K562 (cell line): ENCODE measurements around the gene SDK1. TPM values are rescaled to one million over a fixed set of nuclear protein-coding genes. Genes with fewer than 3 reads are reported as not detected.

Source experiments
- ATAC-seq: fragments of 200-7000 bp; cut with Tn5 transposase; 3 replicates; pipeline ENCODE4 v1.9.1; 2020; ENCODE audit warnings: moderate library complexity
- BruUV-seq: library from RNA; stranded (reverse); fragments of 400-500 nt; replicated peaks from 2 replicates; lab custom pipeline; 2021; lab: Mats Ljungman, UMichigan
- CTCF ChIA-PET: fragments of 300-600 bp; formaldehyde crosslinking; extraction: SDS; loops from one replicate; lab custom pipeline; 2021; ENCODE audit warnings: low intra/inter-chr PET ratio; lab: Yijun Ruan, JAX
- POLR2A ChIA-PET: fragments of 300-600, 350-650 bp; sonication (Branson Sonifier 250); formaldehyde crosslinking; extraction: SDS; loops from one replicate; lab custom pipeline; 2021; ENCODE audit warnings: antibody characterized with exemption, inconsistent platforms; lab: Yijun Ruan, JAX
- DNase-seq, 4 experiments: peaks; one replicate each; pipeline versions ENCODE4 v3.0.0 to v3.0.0-alpha.2; 2011 to 2018; ENCODE audit warnings: low spot score in 3 of 4, mixed read lengths in 3 of 4; ENCODE audit errors: extremely low read depth in 1 of 4
- FAIRE-seq: peaks from 2 replicates; lab custom pipeline; 2011; peaks lifted over from hg19 to GRCh38; lab: Jason Lieb, UNC
- H2AFZ ChIP-seq: 2 replicates; pipeline ENCODE4 v1.6.0; 2011; ENCODE audit warnings: low read depth, low read length, control low read depth, inconsistent platforms
- H3K27ac ChIP-seq: fragments of 200-600 bp; 3 replicates; pipeline ENCODE4 v1.8.0; 2011; ENCODE audit warnings: low read depth, mild to moderate bottlenecking, control low read depth, inconsistent platforms, low read length, moderate library complexity, mixed read lengths; ENCODE audit errors: extremely low read depth
- H3K27me3 ChIP-seq, 2 experiments: fragments of 300-600 bp in 1 of 2; 2 replicates in 1 of 2; 3 replicates in 1 of 2; pipeline versions ENCODE4 v1.6.0 to v1.8.0; 2011; ENCODE audit warnings: inconsistent platforms in 2 of 2, low read length in 2 of 2, mild to moderate bottlenecking in 1 of 2, mixed read lengths in 1 of 2, moderate library complexity in 1 of 2; ENCODE audit not compliant: control insufficient read depth in 2 of 2, insufficient read depth in 2 of 2
- H3K36me3 ChIP-seq: fragments of 300-600 bp; 3 replicates; pipeline ENCODE4 v1.8.0; 2011; ENCODE audit warnings: mild to moderate bottlenecking, low read length, inconsistent platforms; ENCODE audit not compliant: control insufficient read depth, insufficient read depth
- H3K4me1 ChIP-seq, 2 experiments: fragments of 200-600 bp in 1 of 2; replicated peaks in 1 of 2; 2 replicates in 1 of 2; 3 replicates in 1 of 2; pipeline versions ENCODE4 v1.5.1 to v1.8.0; 2011; ENCODE audit warnings: inconsistent platforms in 2 of 2, low read length in 2 of 2, mild to moderate bottlenecking in 1 of 2, mixed read lengths in 1 of 2, moderate library complexity in 1 of 2; ENCODE audit not compliant: control insufficient read depth in 2 of 2, insufficient read depth in 2 of 2
- H3K4me2 ChIP-seq: 2 replicates; pipeline ENCODE4 v1.6.1; 2011; ENCODE audit warnings: low read length, control low read depth, inconsistent platforms, mixed read lengths; ENCODE audit not compliant: insufficient read depth
- H3K4me3 ChIP-seq: fragments of 200-600 bp; sonication (generic), shearing (Covaris generic); 2 replicates; pipeline ENCODE4 v1.5.1; 2016; ENCODE audit warnings: control low read depth, inconsistent platforms
- H3K79me2 ChIP-seq: fragments of 200-600 bp; 3 replicates; pipeline ENCODE4 v1.8.0; 2011; ENCODE audit warnings: low read length, inconsistent platforms; ENCODE audit not compliant: control insufficient read depth, insufficient read depth
- H3K9ac ChIP-seq, 2 experiments: 2 replicates each; pipeline versions ENCODE4 v1.6.0 to v1.6.1; 2011; ENCODE audit warnings: low read depth in 2 of 2, low read length in 2 of 2, control low read depth in 1 of 2, inconsistent platforms in 1 of 2, mild to moderate bottlenecking in 1 of 2, mixed read lengths in 1 of 2; ENCODE audit not compliant: insufficient read depth in 1 of 2
- H3K9me1 ChIP-seq: one replicate; pipeline ENCODE4 v1.6.0; 2011; ENCODE audit warnings: inconsistent platforms, mild to moderate bottlenecking, low read length, moderate library complexity; ENCODE audit not compliant: control insufficient read depth, insufficient read depth
- H3K9me3 ChIP-seq: replicated peaks from 2 replicates; pipeline ENCODE4 v1.5.1; 2011; ENCODE audit warnings: low read depth, low read length, inconsistent platforms; ENCODE audit not compliant: control insufficient read depth, insufficient read depth
- H4K20me1 ChIP-seq: replicated peaks from 2 replicates; pipeline ENCODE4 v1.6.1; 2011; ENCODE audit warnings: low read length, inconsistent platforms, mixed read lengths; ENCODE audit not compliant: control insufficient read depth, insufficient read depth
- C11orf30 ChIP-seq: fragments of 450-650 bp; IDR thresholded peaks from 2 replicates; pipeline ENCODE4 v1.6.1; 2016; ENCODE audit warnings: low read depth, mild to moderate bottlenecking
- ERF ChIP-seq: fragments of 450-650 bp; formaldehyde crosslinking; IDR thresholded peaks from 2 replicates; pipeline ENCODE4 v1.4.0; 2020; ENCODE audit warnings: mild to moderate bottlenecking, mixed read lengths
- LEF1 ChIP-seq: fragments of 450-650 bp; IDR thresholded peaks from 2 replicates; pipeline ENCODE4 v1.6.1; 2016; ENCODE audit warnings: mild to moderate bottlenecking
- WGBS: fragments of 100-300 bp; shearing (Covaris generic); methylation state at CpG from one replicate; pipeline ENCODE4 v1.1.6; 2016; ENCODE audit warnings: low coverage, mixed read lengths; ENCODE audit not compliant: insufficient coverage; ENCODE audit errors: missing lambda C conversion rate; 5-methylcytosine and 5-hydroxymethylcytosine counted together
- in situ Hi-C: fragments of 300-500 bp; cut with MboI; formaldehyde crosslinking; loops from 4 replicates; pipeline ENCODE4 v1.15.0; 2018; ENCODE audit warnings: inconsistent platforms, mixed read lengths
- intact Hi-C: fragments of 100-400 bp; cut with micrococcal nuclease; formaldehyde crosslinking; loops from 2 replicates; pipeline ENCODE4 v1.14.2; 2022
- polyA plus RNA-seq, 8 experiments: library from polyadenylated mRNA; depleted of rRNA in 4 of 8; stranded (reverse) in 5 of 8; unstranded in 3 of 8; fragments of >200 nt; fragmentation: Nextera tagmentation in 2 of 8; fragmentation: Illumina TruSeq in 1 of 8; extraction: Ambion mirVana in 2 of 8; extraction: Trizol in 1 of 8; gene quantifications; 2 replicates each; pipeline versions ENCODE4 v1.2.1 to v1.2.3, GENCODE V29; 2011 to 2014; ENCODE audit warnings: inconsistent platforms in 1 of 8, missing spikeins in 1 of 8
- total RNA-seq, 7 experiments: library from RNA; depleted of rRNA in 6 of 7; stranded (reverse); fragments of >200 nt in 6 of 7; fragmentation: Illumina TruSeq in 2 of 7; extraction: Trizol in 2 of 7; gene quantifications; 2 replicates each; pipeline versions ENCODE4 v1.2.1 to v1.2.3, GENCODE V29; 2011 to 2021; ENCODE audit warnings: low replicate concordance in 1 of 7
- TF ChIP-seq, protein P1 (sequence below): sonication (generic); formaldehyde crosslinking; IDR thresholded peaks from 2 replicates; pipeline ENCODE4 v1.8.1; 2023; ENCODE audit warnings: mild to moderate bottlenecking, missing genetic modification reagents
- TF ChIP-seq, protein P2 (sequence below): fragments of 250-450 bp; sonication (Bioruptor Pico); IDR thresholded peaks from 2 replicates; pipeline ENCODE4 v1.6.1; 2021; ENCODE audit warnings: mild to moderate bottlenecking
- TF ChIP-seq, protein P3 (sequence below): fragments of 450-650 bp; formaldehyde crosslinking; IDR thresholded peaks from 2 replicates; pipeline ENCODE4 v1.4.0; 2022; ENCODE audit warnings: missing genetic modification characterization
- TF ChIP-seq, protein P4 (sequence below): fragments of 450-650 bp; IDR thresholded peaks from 2 replicates; pipeline ENCODE4 v1.7.0; 2016; ENCODE audit warnings: borderline replicate concordance

SDK1 gene
- total and polyA plus RNA-seq, 9 of the 15 experiments (the other 6 are each of a cell fraction or from before 2014, with no cell fraction given): 0.16 TPM; not detected in 8

- no TSS peak for BruUV-seq
- Histone ChIP-seq H3K36me3 (no peaks in the 10 kb centered on the region), H3K9me1 (no peaks in the 10 kb centered on the region), H3K4me3 (no peak overlapping the region), H3K9me3 (no peaks in the 10 kb centered on the region), H3K27ac (no peak overlapping the region), H3K9ac (no peak overlapping the region), H4K20me1 (no peaks in the 10 kb centered on the region), H3K79me2 (no peaks in the 10 kb centered on the region), H3K4me2 (no peak overlapping the region), H3K27me3 (no peaks in the 10 kb centered on the region), H3K4me1 (no peaks in the 10 kb centered on the region), H2AFZ (no peak overlapping the region)
- intact Hi-C loops: no loop called here
- ATAC-seq (no peak), DNase-seq (no peak), FAIRE-seq (no peak)
- TF ChIP-seq ERF (CRISPR knock-in tag): no peak
- TF ChIP-seq, protein P1, sequence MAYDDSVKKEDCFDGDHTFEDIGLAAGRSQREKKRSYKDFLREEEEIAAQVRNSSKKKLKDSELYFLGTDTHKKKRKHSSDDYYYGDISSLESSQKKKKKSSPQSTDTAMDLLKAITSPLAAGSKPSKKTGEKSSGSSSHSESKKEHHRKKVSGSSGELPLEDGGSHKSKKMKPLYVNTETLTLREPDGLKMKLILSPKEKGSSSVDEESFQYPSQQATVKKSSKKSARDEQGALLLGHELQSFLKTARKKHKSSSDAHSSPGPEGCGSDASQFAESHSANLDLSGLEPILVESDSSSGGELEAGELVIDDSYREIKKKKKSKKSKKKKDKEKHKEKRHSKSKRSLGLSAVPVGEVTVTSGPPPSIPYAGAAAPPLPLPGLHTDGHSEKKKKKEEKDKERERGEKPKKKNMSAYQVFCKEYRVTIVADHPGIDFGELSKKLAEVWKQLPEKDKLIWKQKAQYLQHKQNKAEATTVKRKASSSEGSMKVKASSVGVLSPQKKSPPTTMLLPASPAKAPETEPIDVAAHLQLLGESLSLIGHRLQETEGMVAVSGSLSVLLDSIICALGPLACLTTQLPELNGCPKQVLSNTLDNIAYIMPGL (CRISPR knock-in tag): no peak
- CTCF ChIA-PET: no interaction called here
- in situ Hi-C loops: no loop called here
- WGBS: 0% methylated on average over 2 of the region's 2 CpGs
- POLR2A ChIA-PET: interaction anchor here (1.1 kb wide), 1 partner anchor 18 kb away, joined by 3 read pairs; no protein-coding TSS in a partner anchor
These were observed 226.6 kb downstream of the SDK1 start for GRCh38 chr7:3527496-3528124.

- TF ChIP-seq, protein P2, sequence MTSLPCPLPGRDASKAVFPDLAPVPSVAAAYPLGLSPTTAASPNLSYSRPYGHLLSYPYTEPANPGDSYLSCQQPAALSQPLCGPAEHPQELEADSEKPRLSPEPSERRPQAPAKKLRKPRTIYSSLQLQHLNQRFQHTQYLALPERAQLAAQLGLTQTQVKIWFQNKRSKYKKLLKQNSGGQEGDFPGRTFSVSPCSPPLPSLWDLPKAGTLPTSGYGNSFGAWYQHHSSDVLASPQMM (CRISPR knock-in tag): no peak
- TF ChIP-seq, protein P3, sequence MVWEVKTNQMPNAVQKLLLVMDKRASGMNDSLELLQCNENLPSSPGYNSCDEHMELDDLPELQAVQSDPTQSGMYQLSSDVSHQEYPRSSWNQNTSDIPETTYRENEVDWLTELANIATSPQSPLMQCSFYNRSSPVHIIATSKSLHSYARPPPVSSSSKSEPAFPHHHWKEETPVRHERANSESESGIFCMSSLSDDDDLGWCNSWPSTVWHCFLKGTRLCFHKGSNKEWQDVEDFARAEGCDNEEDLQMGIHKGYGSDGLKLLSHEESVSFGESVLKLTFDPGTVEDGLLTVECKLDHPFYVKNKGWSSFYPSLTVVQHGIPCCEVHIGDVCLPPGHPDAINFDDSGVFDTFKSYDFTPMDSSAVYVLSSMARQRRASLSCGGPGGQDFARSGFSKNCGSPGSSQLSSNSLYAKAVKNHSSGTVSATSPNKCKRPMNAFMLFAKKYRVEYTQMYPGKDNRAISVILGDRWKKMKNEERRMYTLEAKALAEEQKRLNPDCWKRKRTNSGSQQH: no peak
- TF ChIP-seq, protein P4, sequence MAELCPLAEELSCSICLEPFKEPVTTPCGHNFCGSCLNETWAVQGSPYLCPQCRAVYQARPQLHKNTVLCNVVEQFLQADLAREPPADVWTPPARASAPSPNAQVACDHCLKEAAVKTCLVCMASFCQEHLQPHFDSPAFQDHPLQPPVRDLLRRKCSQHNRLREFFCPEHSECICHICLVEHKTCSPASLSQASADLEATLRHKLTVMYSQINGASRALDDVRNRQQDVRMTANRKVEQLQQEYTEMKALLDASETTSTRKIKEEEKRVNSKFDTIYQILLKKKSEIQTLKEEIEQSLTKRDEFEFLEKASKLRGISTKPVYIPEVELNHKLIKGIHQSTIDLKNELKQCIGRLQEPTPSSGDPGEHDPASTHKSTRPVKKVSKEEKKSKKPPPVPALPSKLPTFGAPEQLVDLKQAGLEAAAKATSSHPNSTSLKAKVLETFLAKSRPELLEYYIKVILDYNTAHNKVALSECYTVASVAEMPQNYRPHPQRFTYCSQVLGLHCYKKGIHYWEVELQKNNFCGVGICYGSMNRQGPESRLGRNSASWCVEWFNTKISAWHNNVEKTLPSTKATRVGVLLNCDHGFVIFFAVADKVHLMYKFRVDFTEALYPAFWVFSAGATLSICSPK: no peak
- no peak for TF ChIP-seq C11orf30
- TF ChIP-seq LEF1: no peak
- ATAC-seq: no peak
- Histone ChIP-seq H3K4me3 (no peak overlapping the region), H3K4me1 (no peaks in the 10 kb centered on the region), H4K20me1 (no peaks in the 10 kb centered on the region), H3K9me3 (no peaks in the 10 kb centered on the region), H2AFZ (no peak overlapping the region), H3K9me1 (no peaks in the 10 kb centered on the region), H3K27me3 (no peaks in the 10 kb centered on the region; a peak in 1 of 5 replicates), H3K4me2 (no peak overlapping the region), H3K36me3 (no peaks in the 10 kb centered on the region), H3K79me2 (no peaks in the 10 kb centered on the region), H3K9ac (no peak overlapping the region), H3K27ac (no peak overlapping the region)
- ChIA-PET CTCF (no interaction called here), POLR2A (no interaction called here)
- BruUV-seq: no TSS peak
- FAIRE-seq: no peak
- intact Hi-C loops (no loop called here), in situ Hi-C loops (no loop called here)
- no peak for DNase-seq
- 0% methylated on average over 1 of the region's 1 CpG for WGBS
These were observed 232.0 kb downstream of the SDK1 start for GRCh38 chr7:3533040-3533439.
